BJ (cell line): Measurements from ENCODE around the gene CASP7. TPM values are rescaled to one million over a fixed set of nuclear protein-coding genes. Genes with fewer than 3 reads are reported as not detected.

ENCODE experiments used
- CTCF ChIA-PET: fragments of 350-600 bp; formaldehyde crosslinking; extraction: SDS; loops from one replicate; lab custom pipeline; 2021; ENCODE audit warnings: antibody characterized with exemption, inconsistent platforms; lab: Yijun Ruan, JAX
- POLR2A ChIA-PET: fragments of 300-600 bp; sonication (Branson Sonifier 250); formaldehyde crosslinking; extraction: SDS; loops from one replicate; lab custom pipeline; 2021; ENCODE audit warnings: antibody characterized with exemption; lab: Charles Lee
- DNase-seq: peaks from one replicate; pipeline ENCODE4 v3.0.0-alpha.2; 2011; ENCODE audit warnings: low read depth
- H3K27me3 ChIP-seq: 2 replicates; pipeline ENCODE4 v1.6.0; 2011; ENCODE audit warnings: low read length; ENCODE audit not compliant: control insufficient read depth, insufficient read depth
- H3K36me3 ChIP-seq: 2 replicates; pipeline ENCODE4 v1.5.1; 2011; ENCODE audit warnings: low read length; ENCODE audit not compliant: control insufficient read depth, insufficient read depth
- H3K4me3 ChIP-seq: 2 replicates; pipeline ENCODE4 v1.5.1; 2011; ENCODE audit warnings: low read depth, mild to moderate bottlenecking, control low read depth, low read length
- CTCF ChIP-seq: IDR thresholded peaks from 2 replicates; pipeline ENCODE4 v1.5.1; 2011; ENCODE audit warnings: low read depth, mild to moderate bottlenecking, control low read depth, inconsistent platforms, low read length, moderate library complexity; ENCODE audit not compliant: insufficient read depth
- polyA minus RNA-seq: library from RNA; depleted of rRNA, polyadenylated mRNA; stranded (reverse); fragments of >200 nt; gene quantifications from 2 replicates; pipeline ENCODE4 v1.2.3, GENCODE V29; 2011; rRNA and poly(A)+ RNA removed
- polyA plus RNA-seq: library from polyadenylated mRNA; depleted of rRNA; stranded (reverse); fragments of >200 nt; gene quantifications from 2 replicates; pipeline ENCODE4 v1.2.3, GENCODE V29; 2011; rRNA removed

The CASP7 gene
- 22.9 and 30.9 TPM in 2 replicates for polyA plus RNA-seq
- polyA minus RNA-seq = 8.0 and 9.4 TPM in 2 replicates

GRCh38 chr10:113679463-113680189 lies at the start of gene CASP7:
CASP7 (plus strand) TSS chr10:113679912; CDS start chr10:113697494, 17,582 bp downstream.
- ChIA-PET POLR2A (no interaction called here), CTCF (interaction anchor here (0.6 to 1.9 kb wide), 25 partner anchors 8 to 1448 kb away, joined by 3 to 13 read pairs (median 3); no protein-coding TSS in a partner anchor)
- Histone ChIP-seq H3K4me3 (peak within 1 kb of the TSS; percentile 82), H3K36me3 (no peaks in the 10 kb centered on the region), H3K27me3 (no peaks in the 10 kb centered on the region)
- peak; percentile 24 for TF ChIP-seq CTCF
- DNase-seq = no peak

GRCh38 chr10:113630929-113631533 lies 48.7 kb upstream of the CASP7 start:
- POLR2A ChIA-PET = no interaction called here

GRCh38 chr10:113631684-113632367 lies 47.9 kb upstream of the CASP7 start:
- DNase-seq = no peak
- no peak for TF ChIP-seq CTCF
- H3K4me3 ChIP-seq = no peak overlapping the region
- H3K27me3 ChIP-seq = no peaks in the 10 kb centered on the region
- H3K36me3 ChIP-seq = no peaks in the 10 kb centered on the region
- ChIA-PET CTCF (no interaction called here), POLR2A (no interaction called here)

More at GRCh38 chr10:113630929-113631533, 48.7 kb upstream of the CASP7 start:
- H3K36me3 ChIP-seq = no peaks in the 10 kb centered on the region
- no peak overlapping the region for H3K4me3 ChIP-seq
- no peak for TF ChIP-seq CTCF
- DNase-seq = no peak
- CTCF ChIA-PET = no interaction called here
- no peaks in the 10 kb centered on the region for H3K27me3 ChIP-seq

- ChIA-PET POLR2A (no interaction called here), CTCF (interaction anchor here (1.4 kb wide), 1 partner anchor 24 kb away, joined by 4 read pairs; no protein-coding TSS in a partner anchor)
- Histone ChIP-seq H3K4me3 (no peak overlapping the region), H3K36me3 (no peaks in the 10 kb centered on the region), H3K27me3 (peaks cover 2% of the 10 kb centered on the region)
- DNase-seq = no peak
- TF ChIP-seq CTCF = no peak
Observed at GRCh38 chr10:113639966-113640365, 39.7 kb upstream of the CASP7 start.

DNA sequence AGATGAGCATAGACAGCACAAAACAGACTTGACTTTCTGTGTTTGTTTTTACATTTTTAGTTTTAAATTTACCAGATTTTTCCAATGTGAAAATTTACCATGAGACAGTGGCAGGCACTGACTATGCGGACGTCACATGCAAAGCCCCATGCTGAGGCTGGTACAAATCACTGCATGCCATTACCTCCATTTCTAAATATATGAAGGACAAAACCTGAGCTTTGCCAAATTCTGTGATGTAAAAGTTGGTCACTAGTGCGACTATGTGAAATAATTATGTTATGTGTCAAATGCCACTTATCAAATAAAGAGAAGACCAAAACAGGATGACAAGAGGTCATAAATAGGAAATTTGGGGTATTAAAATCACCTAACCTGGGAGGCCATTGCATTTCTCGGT lies 38.0 kb upstream of the CASP7 start:
- CTCF ChIA-PET = no interaction called here
- peaks cover 2% of the 10 kb centered on the region for H3K27me3 ChIP-seq
- TF ChIP-seq CTCF = no peak
- POLR2A ChIA-PET = no interaction called here
- no peak for DNase-seq
- H3K36me3 ChIP-seq = no peaks in the 10 kb centered on the region
- H3K4me3 ChIP-seq = no peak overlapping the region
